H1 (cell line): Measurements from ENCODE around the gene ARID1B. TPM values are rescaled to one million over a fixed set of nuclear protein-coding genes. Genes with fewer than 3 reads are reported as not detected.

Source experiments
- EGR1 ChIP-seq: IDR thresholded peaks from 2 replicates; pipeline ENCODE4 v1.6.1; 2011; ENCODE audit warnings: low read depth, low read length, borderline replicate concordance
- PHF8 ChIP-seq: fragments of 200-600 bp; sonication (generic); conservative IDR thresholded peaks from 2 replicates; pipeline ENCODE4 v1.7.1; 2012; ENCODE audit warnings: low read depth, mild to moderate bottlenecking, inconsistent platforms, low read length, moderate library complexity
- RXRA ChIP-seq: IDR thresholded peaks from 2 replicates; pipeline ENCODE4 v1.6.1; 2011; ENCODE audit warnings: low read depth, mild to moderate bottlenecking, low read length, moderate library complexity; ENCODE audit not compliant: insufficient read depth
- TEAD4 ChIP-seq: IDR thresholded peaks from 2 replicates; pipeline ENCODE4 v1.6.1; 2012; ENCODE audit warnings: low read depth, low read length, inconsistent platforms, mixed read lengths
- polyA plus RNA-seq, 7 experiments: library from polyadenylated mRNA; depleted of rRNA in 3 of 7; stranded (reverse) in 5 of 7; unstranded in 2 of 7; fragments of >200 nt in 5 of 7; fragments of 200-250 nt in 2 of 7; gene quantifications; 1 replicate in 5 of 7; 2 replicates in 1 of 7; 4 replicates in 1 of 7; pipeline versions ENCODE4 v1.2.1 to v1.2.3, GENCODE V29; 2011 to 2013; ENCODE audit warnings: missing spikeins in 2 of 7, mixed read lengths in 2 of 7
- total RNA-seq: library from RNA; stranded (reverse); fragmentation: NEBNext Ultra II Directional; extraction: Animal tissue kit (Norgen Biotek cat#: 25700); gene quantifications from 2 replicates; pipeline ENCODE4 v1.2.1, GENCODE V29; 2021
- TF ChIP-seq, protein P1 (sequence below): IDR thresholded peaks from 2 replicates; pipeline ENCODE4 v1.6.1; 2012; ENCODE audit warnings: low read length, inconsistent platforms

Gene ARID1B
- total and polyA plus RNA-seq, 2 of the 8 experiments (the other 6 are each of a cell fraction or from before 2014, with no cell fraction given), result 24.3 to 70.3 TPM

DNA sequence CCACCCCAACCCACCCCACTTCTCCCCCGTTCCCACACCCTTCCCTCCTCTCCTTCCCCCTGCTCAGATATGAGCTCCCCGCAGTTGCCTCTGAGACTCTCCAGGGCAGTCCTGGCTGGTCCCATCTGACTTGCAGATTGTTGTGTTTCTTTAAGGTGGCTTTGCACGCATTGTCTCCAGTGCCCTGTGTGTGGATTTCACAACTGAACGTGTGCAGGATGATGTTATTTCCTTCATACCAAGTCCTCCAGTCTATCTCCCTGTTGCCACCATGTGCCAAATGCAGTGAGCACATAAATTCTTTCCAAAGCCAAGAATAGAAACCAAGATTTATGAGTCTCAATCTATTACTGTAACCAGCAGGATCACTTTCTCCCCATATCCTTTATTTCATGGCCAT is 467.0 kb downstream of the ARID1B start (continued):
- TF ChIP-seq EGR1, result no peak
- TF ChIP-seq RXRA, result no peak
- no peak for TF ChIP-seq PHF8
- TF ChIP-seq, protein P1, sequence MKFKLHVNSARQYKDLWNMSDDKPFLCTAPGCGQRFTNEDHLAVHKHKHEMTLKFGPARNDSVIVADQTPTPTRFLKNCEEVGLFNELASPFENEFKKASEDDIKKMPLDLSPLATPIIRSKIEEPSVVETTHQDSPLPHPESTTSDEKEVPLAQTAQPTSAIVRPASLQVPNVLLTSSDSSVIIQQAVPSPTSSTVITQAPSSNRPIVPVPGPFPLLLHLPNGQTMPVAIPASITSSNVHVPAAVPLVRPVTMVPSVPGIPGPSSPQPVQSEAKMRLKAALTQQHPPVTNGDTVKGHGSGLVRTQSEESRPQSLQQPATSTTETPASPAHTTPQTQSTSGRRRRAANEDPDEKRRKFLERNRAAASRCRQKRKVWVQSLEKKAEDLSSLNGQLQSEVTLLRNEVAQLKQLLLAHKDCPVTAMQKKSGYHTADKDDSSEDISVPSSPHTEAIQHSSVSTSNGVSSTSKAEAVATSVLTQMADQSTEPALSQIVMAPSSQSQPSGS, result no peak
- TF ChIP-seq TEAD4, result no peak
